ENCODE data around the gene LPCAT3.

DNA sequence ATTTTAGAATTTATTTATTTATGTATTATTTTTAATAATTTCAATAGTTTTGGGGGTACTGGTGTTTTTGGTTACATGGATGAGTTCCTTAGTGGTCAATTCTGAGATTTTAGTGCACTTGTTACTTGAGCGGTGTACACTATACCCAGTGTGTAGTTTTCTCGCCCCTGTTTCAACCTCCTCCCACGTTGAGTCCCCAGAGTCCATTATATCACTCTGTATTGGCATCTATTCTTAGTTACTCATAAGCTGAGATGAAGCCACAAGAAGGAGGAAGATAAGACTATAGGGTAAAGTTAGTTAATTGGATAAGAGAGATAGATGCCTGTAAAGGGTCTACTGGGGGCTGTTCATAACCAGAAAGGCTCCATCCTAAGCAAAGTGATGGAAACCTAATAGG is 46.2 kb upstream of the LPCAT3 start:
- TF ChIP-seq, protein P1, sequence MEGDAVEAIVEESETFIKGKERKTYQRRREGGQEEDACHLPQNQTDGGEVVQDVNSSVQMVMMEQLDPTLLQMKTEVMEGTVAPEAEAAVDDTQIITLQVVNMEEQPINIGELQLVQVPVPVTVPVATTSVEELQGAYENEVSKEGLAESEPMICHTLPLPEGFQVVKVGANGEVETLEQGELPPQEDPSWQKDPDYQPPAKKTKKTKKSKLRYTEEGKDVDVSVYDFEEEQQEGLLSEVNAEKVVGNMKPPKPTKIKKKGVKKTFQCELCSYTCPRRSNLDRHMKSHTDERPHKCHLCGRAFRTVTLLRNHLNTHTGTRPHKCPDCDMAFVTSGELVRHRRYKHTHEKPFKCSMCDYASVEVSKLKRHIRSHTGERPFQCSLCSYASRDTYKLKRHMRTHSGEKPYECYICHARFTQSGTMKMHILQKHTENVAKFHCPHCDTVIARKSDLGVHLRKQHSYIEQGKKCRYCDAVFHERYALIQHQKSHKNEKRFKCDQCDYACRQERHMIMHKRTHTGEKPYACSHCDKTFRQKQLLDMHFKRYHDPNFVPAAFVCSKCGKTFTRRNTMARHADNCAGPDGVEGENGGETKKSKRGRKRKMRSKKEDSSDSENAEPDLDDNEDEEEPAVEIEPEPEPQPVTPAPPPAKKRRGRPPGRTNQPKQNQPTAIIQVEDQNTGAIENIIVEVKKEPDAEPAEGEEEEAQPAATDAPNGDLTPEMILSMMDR (IDR thresholded peaks at IDR 0.05; ENCODE audit: insufficient read depth, low read length), result no peak
- TF ChIP-seq GABPA (IDR thresholded peaks at IDR 0.05; ENCODE audit: low read depth), result no peak
- TF ChIP-seq POLR2AphosphoS5 (IDR thresholded peaks at IDR 0.05; ENCODE audit: low read depth), result no peak

Measured in HL-60 (cell line).